ENCODE results near the gene FSD2.
"Not testable (repeated sequence)": the region's sequence is repeated elsewhere in the genome, so short reads cannot be mapped to it uniquely, and the experiment has no call there.

Gene FSD2

DNA sequence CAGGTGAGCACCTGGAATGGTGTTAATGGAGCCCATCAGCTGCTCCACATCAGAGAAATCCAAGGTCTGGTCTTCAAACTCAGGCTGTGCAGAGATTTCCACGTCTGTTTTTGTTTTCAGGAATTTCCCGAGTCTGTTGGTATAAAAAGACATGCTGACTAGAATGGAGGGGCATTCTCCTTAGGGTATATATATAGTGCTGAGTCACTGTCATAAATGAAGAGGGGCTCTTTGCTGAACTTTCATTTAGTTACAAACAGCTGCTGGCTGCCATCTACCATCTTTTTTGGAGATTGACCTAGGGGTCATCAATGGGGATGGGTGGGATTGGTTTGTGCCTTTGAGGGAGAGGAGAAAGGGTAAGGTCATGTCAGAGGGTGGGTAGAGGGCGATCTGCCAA lies 27.1 kb downstream of the FSD2 start:
- no peak for DNase-seq (ENCODE audit: low read depth, low spot score)
- in situ Hi-C loops (cut with HindIII; ENCODE audit: low sequenced_read_pairs), result no loop called here
- H3K4me3 ChIP-seq (ENCODE audit: low read depth, low read length), result no peak overlapping the region
- TF ChIP-seq, protein P1, sequence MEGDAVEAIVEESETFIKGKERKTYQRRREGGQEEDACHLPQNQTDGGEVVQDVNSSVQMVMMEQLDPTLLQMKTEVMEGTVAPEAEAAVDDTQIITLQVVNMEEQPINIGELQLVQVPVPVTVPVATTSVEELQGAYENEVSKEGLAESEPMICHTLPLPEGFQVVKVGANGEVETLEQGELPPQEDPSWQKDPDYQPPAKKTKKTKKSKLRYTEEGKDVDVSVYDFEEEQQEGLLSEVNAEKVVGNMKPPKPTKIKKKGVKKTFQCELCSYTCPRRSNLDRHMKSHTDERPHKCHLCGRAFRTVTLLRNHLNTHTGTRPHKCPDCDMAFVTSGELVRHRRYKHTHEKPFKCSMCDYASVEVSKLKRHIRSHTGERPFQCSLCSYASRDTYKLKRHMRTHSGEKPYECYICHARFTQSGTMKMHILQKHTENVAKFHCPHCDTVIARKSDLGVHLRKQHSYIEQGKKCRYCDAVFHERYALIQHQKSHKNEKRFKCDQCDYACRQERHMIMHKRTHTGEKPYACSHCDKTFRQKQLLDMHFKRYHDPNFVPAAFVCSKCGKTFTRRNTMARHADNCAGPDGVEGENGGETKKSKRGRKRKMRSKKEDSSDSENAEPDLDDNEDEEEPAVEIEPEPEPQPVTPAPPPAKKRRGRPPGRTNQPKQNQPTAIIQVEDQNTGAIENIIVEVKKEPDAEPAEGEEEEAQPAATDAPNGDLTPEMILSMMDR (IDR thresholded peaks at IDR 0.05; ENCODE audit: low read depth, low read length), result no peak

DNA sequence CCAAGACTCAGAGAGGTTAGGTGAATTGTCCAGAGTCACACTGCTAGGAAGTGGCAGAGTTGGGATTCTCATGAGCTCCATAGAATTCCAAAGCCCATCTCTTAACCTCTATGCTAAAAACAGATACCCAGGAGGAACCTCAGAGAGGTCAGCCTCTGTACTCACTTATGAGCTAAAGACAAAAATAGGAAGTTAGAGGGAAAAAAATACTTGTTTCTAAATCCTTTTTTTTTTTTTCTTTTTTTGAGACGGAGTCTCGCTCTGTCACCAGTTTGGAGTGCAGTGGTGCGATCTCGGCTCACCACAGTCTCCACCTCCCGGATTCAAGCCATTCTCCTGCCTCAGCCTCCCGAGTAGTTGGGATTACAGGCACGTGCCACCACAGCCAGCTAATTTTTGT lies 31.4 kb downstream of the FSD2 start:
- in situ Hi-C loops (cut with HindIII; ENCODE audit: low sequenced_read_pairs), result no loop called here
- DNase-seq (ENCODE audit: low read depth, low spot score), result no peak
- TF ChIP-seq, protein P1 (IDR thresholded peaks at IDR 0.05; ENCODE audit: low read depth, low read length), result no peak
- no peak overlapping the region for H3K4me3 ChIP-seq (ENCODE audit: low read depth, low read length)

DNA sequence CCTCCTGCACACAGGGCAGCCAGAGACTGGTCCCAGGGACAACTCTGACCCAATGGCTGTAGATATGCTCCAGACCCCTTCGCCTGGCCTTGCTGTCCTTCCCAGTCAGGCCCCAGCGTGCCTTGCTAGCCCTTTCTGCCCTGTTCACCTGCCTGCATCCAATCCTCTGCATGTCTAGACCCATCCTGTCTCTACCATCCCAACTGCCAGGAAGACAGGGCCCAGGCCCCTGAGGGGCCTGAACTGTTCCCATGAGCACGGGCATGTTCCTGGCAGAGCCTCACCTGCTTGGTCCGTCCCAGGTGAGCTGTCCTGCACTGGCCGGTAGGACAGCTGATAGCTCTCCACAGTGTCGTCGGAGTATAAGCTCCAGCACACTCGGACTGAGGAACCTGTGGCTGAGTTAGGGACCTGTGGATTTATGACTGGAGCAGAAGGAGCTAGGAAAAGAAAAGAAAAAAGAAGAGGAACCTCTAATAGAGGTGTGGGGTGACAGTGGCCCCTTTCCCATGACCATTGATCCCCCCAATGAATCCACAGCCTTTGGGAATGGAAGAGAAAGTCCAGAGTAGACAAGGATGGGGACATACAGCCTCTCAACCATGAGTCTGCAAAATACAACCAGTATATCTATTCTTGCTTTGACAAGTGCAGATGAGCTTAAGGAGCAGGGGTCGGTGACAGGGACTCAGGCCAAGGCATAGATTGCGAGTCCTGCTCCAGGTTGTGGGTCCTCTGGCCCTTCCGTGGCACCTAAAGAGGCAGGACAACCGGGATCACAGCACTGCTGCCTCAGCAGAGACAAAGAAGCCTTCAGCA lies 33.9 kb downstream of the FSD2 start:
- in situ Hi-C loops (cut with HindIII; ENCODE audit: low sequenced_read_pairs), result no loop called here
- DNase-seq (ENCODE audit: low read depth, low spot score), result no peak
- H3K4me3 ChIP-seq (ENCODE audit: low read depth, low read length), result no peak overlapping the region
- TF ChIP-seq, protein P1 (IDR thresholded peaks at IDR 0.05; ENCODE audit: low read depth, low read length), result no peak

DNA sequence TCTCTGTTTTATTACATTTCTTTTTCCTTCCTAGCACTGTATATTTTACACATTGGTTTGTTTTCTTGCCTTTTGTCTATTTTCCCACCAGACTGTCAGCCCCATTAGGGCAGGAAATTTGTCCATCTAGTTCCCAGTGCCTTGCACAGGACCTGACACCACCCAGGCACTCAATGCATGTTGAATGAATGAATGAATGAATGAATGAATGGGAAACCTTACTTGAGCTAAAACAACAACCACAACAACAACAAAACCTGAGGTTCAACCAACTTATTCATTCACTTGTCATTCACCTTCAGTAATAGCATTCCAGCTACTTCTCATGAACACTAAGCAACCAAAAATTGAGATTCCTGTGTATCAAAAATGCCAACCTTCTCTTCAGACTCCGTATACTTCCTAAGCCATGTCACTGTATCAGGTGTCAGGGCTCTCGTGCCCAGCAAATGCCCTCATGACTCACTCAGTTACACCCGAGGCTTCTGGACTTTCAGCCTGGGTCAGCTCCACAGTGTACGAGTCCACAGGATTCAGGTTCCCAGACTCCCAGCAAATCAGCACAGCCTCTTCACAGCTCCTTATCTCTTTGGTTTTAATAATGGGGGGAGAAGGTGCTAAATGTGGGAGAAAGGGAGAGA lies 37.3 kb downstream of the FSD2 start:
- no peak overlapping the region for H3K4me3 ChIP-seq (ENCODE audit: low read depth, low read length)
- in situ Hi-C loops (cut with HindIII; ENCODE audit: low sequenced_read_pairs), result no loop called here
- TF ChIP-seq, protein P1 (IDR thresholded peaks at IDR 0.05; ENCODE audit: low read depth, low read length), result no peak
- no peak for DNase-seq (ENCODE audit: low read depth, low spot score)

DNA sequence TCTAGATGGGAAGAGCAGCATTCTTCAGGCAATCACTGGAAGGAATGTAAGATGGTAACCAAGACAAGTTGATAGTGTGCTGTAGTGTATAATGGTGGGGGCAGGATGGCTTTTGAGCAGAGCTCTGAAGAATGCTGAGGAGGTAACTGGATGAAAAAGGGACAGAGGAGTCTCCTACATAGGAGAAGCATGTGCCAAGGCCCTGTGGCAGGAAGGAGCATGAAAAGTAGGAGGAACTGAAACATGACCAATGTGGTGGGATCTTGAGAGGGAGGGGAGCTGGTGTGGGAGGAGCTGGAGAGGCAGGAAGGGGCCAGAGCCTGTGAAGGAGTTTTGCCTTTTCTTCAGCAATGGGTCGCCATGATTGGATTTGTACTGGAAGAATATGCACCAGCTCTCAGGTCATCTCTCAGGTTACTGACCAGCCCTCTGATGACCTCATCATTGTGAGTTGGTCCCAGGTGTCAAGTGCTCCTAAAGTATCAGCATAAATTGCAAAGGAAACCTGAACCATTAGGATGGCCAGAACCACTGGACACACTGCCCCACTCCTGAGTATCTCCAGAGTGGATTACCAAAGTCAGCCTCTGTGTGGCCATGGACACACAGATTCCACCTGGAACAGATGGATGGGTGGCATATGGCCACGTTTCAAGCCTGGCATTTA lies 38.6 kb downstream of the FSD2 start:
- in situ Hi-C loops (cut with HindIII; ENCODE audit: low sequenced_read_pairs), result no loop called here

DNA sequence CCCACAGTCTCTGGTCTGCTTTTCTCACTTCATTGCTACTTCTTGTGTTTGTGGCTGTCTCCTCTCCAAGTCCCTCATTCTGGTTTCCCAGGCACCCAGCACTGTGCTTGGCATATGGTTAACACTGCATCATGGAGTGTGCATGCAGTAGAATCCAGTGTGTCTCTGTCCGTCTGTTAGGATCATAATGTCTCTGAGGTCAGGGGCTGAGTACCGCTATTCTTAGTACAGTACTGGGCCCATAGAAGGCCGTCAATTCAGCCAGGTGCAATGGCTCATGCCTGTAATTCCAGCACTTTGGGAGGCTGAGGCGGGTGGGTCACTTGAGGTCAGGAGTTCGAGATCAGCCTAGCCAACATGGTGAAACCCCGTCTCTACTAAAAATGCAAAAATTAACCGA lies 39.7 kb downstream of the FSD2 start:
- in situ Hi-C loops (cut with HindIII; ENCODE audit: low sequenced_read_pairs); H3K4me3 ChIP-seq (ENCODE audit: low read depth, low read length); DNase-seq (ENCODE audit: low read depth, low spot score): not testable (repeated sequence)

More for the DNA sequence above, 38.6 kb downstream of the FSD2 start:
- no peak overlapping the region for H3K4me3 ChIP-seq (ENCODE audit: low read depth, low read length)
- TF ChIP-seq, protein P1 (IDR thresholded peaks at IDR 0.05; ENCODE audit: low read depth, low read length), result no peak
- DNase-seq (ENCODE audit: low read depth, low spot score), result no peak

DNA sequence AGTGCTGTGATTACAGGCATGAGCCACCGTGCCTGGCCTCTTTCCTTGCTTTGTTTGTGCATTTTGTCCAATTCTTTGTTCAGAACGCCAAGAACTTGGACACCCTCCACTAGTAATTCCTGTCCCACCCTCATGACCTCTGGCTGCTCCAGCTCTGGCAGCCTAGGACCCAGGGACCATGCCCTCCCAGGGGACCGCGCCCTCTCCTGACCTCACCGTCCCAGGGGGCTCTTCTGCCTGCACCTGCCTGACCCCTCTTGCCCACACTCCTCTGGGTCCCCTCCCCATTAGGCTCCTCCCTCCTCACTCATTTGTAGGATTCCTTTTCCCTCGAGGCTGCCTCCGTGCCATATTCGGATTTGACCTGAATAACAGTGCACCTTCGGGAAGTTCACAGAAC lies 41.1 kb downstream of the FSD2 start:
- DNase-seq (ENCODE audit: low read depth, low spot score), result no peak
- H3K4me3 ChIP-seq (ENCODE audit: low read depth, low read length), result no peak overlapping the region
- in situ Hi-C loops (cut with HindIII; ENCODE audit: low sequenced_read_pairs), result no loop called here
- TF ChIP-seq, protein P1 (IDR thresholded peaks at IDR 0.05; ENCODE audit: low read depth, low read length), result no peak
